HepG2 (cell line): ENCODE measurements around the gene ZNF428. TPM values are rescaled to one million over a fixed set of nuclear protein-coding genes. Genes with fewer than 3 reads are reported as not detected.

Source experiments
- AGO1 ChIP-seq: fragments of 200-400 bp; formaldehyde crosslinking; IDR thresholded peaks from 2 replicates; pipeline ENCODE4 v1.6.1; 2017; ENCODE audit warnings: mild to moderate bottlenecking, low read depth, low read length, moderate library complexity; ENCODE audit not compliant: poor library complexity, severe bottlenecking
- FOXA1 ChIP-seq, 2 experiments: fragments of 450-650 bp in 1 of 2; sonication (generic) in 1 of 2; formaldehyde crosslinking in 1 of 2; IDR thresholded peaks; 2 replicates each; pipeline versions ENCODE4 v1.4.0 to v1.6.1; 2016 to 2020; ENCODE audit warnings: missing genetic modification reagents in 1 of 2
- FOXK2 ChIP-seq: fragments of 450-650 bp; IDR thresholded peaks from 2 replicates; pipeline ENCODE4 v1.6.1; 2016
- GABPB1 ChIP-seq: IDR thresholded peaks from 2 replicates; pipeline ENCODE4 v1.6.1; 2016; ENCODE audit warnings: mild to moderate bottlenecking, missing genetic modification reagents, moderate library complexity, missing compliant biosample characterization
- GPBP1L1 ChIP-seq: sonication (generic); formaldehyde crosslinking; IDR thresholded peaks from 2 replicates; pipeline ENCODE4 v1.5.0; 2020; ENCODE audit warnings: mild to moderate bottlenecking, missing genetic modification reagents
- KLF13 ChIP-seq: sonication (generic); formaldehyde crosslinking; IDR thresholded peaks from 2 replicates; pipeline ENCODE4 v1.4.0; 2020; ENCODE audit warnings: mild to moderate bottlenecking, missing genetic modification reagents
- NAIF1 ChIP-seq: sonication (generic); formaldehyde crosslinking; IDR thresholded peaks from 2 replicates; pipeline ENCODE4 v1.5.0; 2020; ENCODE audit warnings: mild to moderate bottlenecking, missing genetic modification reagents, borderline replicate concordance
- POLR2G ChIP-seq: fragments of 200-400 bp; formaldehyde crosslinking; IDR thresholded peaks from 2 replicates; pipeline ENCODE4 v1.6.1; 2018; ENCODE audit warnings: mild to moderate bottlenecking, low read depth, low read length, moderate library complexity
- SMARCC2 ChIP-seq: fragments of 450-650 bp; IDR thresholded peaks from 2 replicates; pipeline ENCODE4 v1.6.1; 2017; ENCODE audit warnings: antibody characterized with exemption, mild to moderate bottlenecking
- ZBTB25 ChIP-seq: IDR thresholded peaks from 2 replicates; pipeline ENCODE4 v1.6.1; 2018; ENCODE audit warnings: missing genetic modification reagents
- ZFX ChIP-seq: sonication (generic); formaldehyde crosslinking; IDR thresholded peaks from 2 replicates; pipeline ENCODE4 v1.4.0; 2020; ENCODE audit warnings: mild to moderate bottlenecking, low read depth, missing genetic modification reagents, moderate library complexity
- ZHX1 ChIP-seq: sonication (generic); formaldehyde crosslinking; IDR thresholded peaks from 2 replicates; pipeline ENCODE4 v1.8.1; 2022; ENCODE audit warnings: low read depth, mild to moderate bottlenecking, missing genetic modification reagents
- ZNF17 ChIP-seq: sonication (generic); formaldehyde crosslinking; IDR thresholded peaks from 2 replicates; pipeline ENCODE4 v1.5.0; 2020; ENCODE audit warnings: mild to moderate bottlenecking, missing genetic modification reagents
- ZNF3 ChIP-seq: IDR thresholded peaks from 2 replicates; pipeline ENCODE4 v1.7.0; 2017; ENCODE audit warnings: inconsistent platforms
- ZNF343 ChIP-seq: sonication (generic); formaldehyde crosslinking; IDR thresholded peaks from 2 replicates; pipeline ENCODE4 v1.4.0; 2020; ENCODE audit warnings: mild to moderate bottlenecking, missing genetic modification reagents
- ZNF44 ChIP-seq: sonication (generic); formaldehyde crosslinking; IDR thresholded peaks from 2 replicates; pipeline ENCODE4 v1.5.1; 2020; ENCODE audit warnings: mild to moderate bottlenecking, missing genetic modification reagents
- ZNF737 ChIP-seq: sonication (generic); formaldehyde crosslinking; IDR thresholded peaks from 2 replicates; pipeline ENCODE4 v1.5.0; 2020; ENCODE audit warnings: missing genetic modification reagents, mild to moderate bottlenecking, borderline replicate concordance
- ZNF800 ChIP-seq: sonication (generic); formaldehyde crosslinking; IDR thresholded peaks from 2 replicates; pipeline ENCODE4 v1.4.0; 2020; ENCODE audit warnings: missing genetic modification reagents
- polyA plus RNA-seq, 8 experiments: library from polyadenylated mRNA; depleted of rRNA in 3 of 8; stranded (reverse) in 7 of 8; unstranded in 1 of 8; fragments of >200 nt; fragmentation: Illumina TruSeq in 4 of 8; extraction: Trizol in 4 of 8; gene quantifications; 2 replicates each; pipeline versions ENCODE4 v1.2.1 to v1.2.3, GENCODE V29; 2011 to 2016; ENCODE audit warnings: low read depth in 4 of 8, missing spikeins in 1 of 8, mixed read lengths in 1 of 8; ENCODE audit not compliant: insufficient read depth in 1 of 8
- total RNA-seq, 5 experiments: library from RNA; depleted of rRNA; stranded (reverse); fragments of >200 nt; fragmentation: Illumina TruSeq; extraction: Trizol; gene quantifications; 2 replicates each; pipeline ENCODE4 v1.2.3, GENCODE V29; 2016; ENCODE audit warnings: low read depth in 1 of 5

The ZNF428 gene
- total and polyA plus RNA-seq, 2 of the 13 experiments (the other 11 are each of a cell fraction or from before 2014, with no cell fraction given) = 10.4 to 26.9 TPM

- TF ChIP-seq ZNF3 = no peak
- no peak for TF ChIP-seq KLF13
- TF ChIP-seq ZNF343 (CRISPR knock-in tag) = 0 out of 2 replicates have a peak, but pooled peaks have one; percentile 32
- no peak for TF ChIP-seq ZNF737 (CRISPR knock-in tag)
- TF ChIP-seq POLR2G = peak; percentile 73
- TF ChIP-seq ZNF800 = 0 out of 2 replicates have a peak, but pooled peaks have one; percentile 19
- no peak for TF ChIP-seq FOXA1 (IDR thresholded peaks at IDR 0.05)
- TF ChIP-seq FOXA1 (CRISPR knock-in tag; IDR thresholded peaks at IDR 0.05) = no peak
- no peak for TF ChIP-seq ZHX1
- no peak for TF ChIP-seq ZNF17 (CRISPR knock-in tag)
- TF ChIP-seq NAIF1 = 0 out of 2 replicates have a peak, but pooled peaks have one; percentile 66
- TF ChIP-seq ZBTB25 (CRISPR knock-in tag) = peak; percentile 98
- peak; percentile 80 for TF ChIP-seq GABPB1 (CRISPR knock-in tag)
- TF ChIP-seq ZFX (CRISPR knock-in tag) = peak; percentile 83
- peak; percentile 60 for TF ChIP-seq AGO1
- TF ChIP-seq GPBP1L1 (CRISPR knock-in tag) = no peak
- TF ChIP-seq FOXK2 = peak; percentile 49; the same call in 1 of the 2 replicates
- peak; percentile 87 for TF ChIP-seq ZNF44 (CRISPR knock-in tag)
- no peak for TF ChIP-seq SMARCC2
Measured at GRCh38 chr19:43595999-43596841, 23.2 kb downstream of the ZNF428 start, which contains the start of the genes IRGQ and ZNF576 (continued).
